ENCODE data around the gene FYTTD1. TPM values are rescaled to one million over a fixed set of nuclear protein-coding genes. Genes with fewer than 3 reads are reported as not detected.

The FYTTD1 gene
- total RNA-seq, 1 donor from 2014 or later, result 44.0 TPM

GRCh38 chr3:197749315-197749600, 425 bp upstream of the FYTTD1 start:
- intact Hi-C loops (cut with DNase I), result no loop called here
- no peaks in the 10 kb centered on the region for H3K9me3 ChIP-seq
- peaks cover 30% of the 10 kb centered on the region for H3K4me1 ChIP-seq

GRCh38 chr3:197750396-197750831, 731 bp downstream of the FYTTD1 start:
- Histone ChIP-seq H3K36me3 (no peaks in the 10 kb centered on the region), H3K4me1 (peaks cover 41% of the 10 kb centered on the region), H3K27me3 (no peaks in the 10 kb centered on the region), H3K4me3 (peak overlapping the region; percentile 83 to 93), H3K27ac (peak overlapping the region; percentile 98), H3K9me3 (no peaks in the 10 kb centered on the region)
- intact Hi-C loops (cut with DNase I), result no loop called here
- DNase-seq (ENCODE audit: extremely low spot score in 2 of 2), result no peak
- no peak for TF ChIP-seq POLR2AphosphoS5 (IDR thresholded peaks at IDR 0.05; ENCODE audit: insufficient read depth in 1 of 2, low read depth in 1 of 2)
- TF ChIP-seq CTCF (IDR thresholded peaks at IDR 0.05), result no peak
- TF ChIP-seq POLR2A (IDR thresholded peaks at IDR 0.05), result peak in 1 of 2 donors; percentile 41

More at GRCh38 chr3:197749315-197749600, 425 bp upstream of the FYTTD1 start:
- Histone ChIP-seq H3K27ac (peak overlapping the region; percentile 98), H3K27me3 (no peaks in the 10 kb centered on the region), H3K4me3 (peak overlapping the region; percentile 83 to 93), H3K36me3 (no peaks in the 10 kb centered on the region)
- no peak for DNase-seq (ENCODE audit: extremely low spot score in 2 of 2)
- TF ChIP-seq POLR2AphosphoS5 (IDR thresholded peaks at IDR 0.05; ENCODE audit: insufficient read depth in 1 of 2, low read depth in 1 of 2) (no peak), POLR2A (IDR thresholded peaks at IDR 0.05) (no peak), CTCF (IDR thresholded peaks at IDR 0.05) (no peak)

GRCh38 chr3:197750858-197751737, 1.4 kb downstream of the FYTTD1 start:
- intact Hi-C loops (cut with DNase I), result no loop called here
- TF ChIP-seq POLR2AphosphoS5 (IDR thresholded peaks at IDR 0.05; ENCODE audit: insufficient read depth in 1 of 2, low read depth in 1 of 2) (peak in 1 of 2 donors; percentile 79), CTCF (IDR thresholded peaks at IDR 0.05) (no peak), POLR2A (IDR thresholded peaks at IDR 0.05) (no peak)
- no peaks in the 10 kb centered on the region for H3K27me3 ChIP-seq
- no peaks in the 10 kb centered on the region for H3K9me3 ChIP-seq
- DNase-seq (ENCODE audit: extremely low spot score in 2 of 2), result no peak
- peak overlapping the region; percentile 83 to 93 for H3K4me3 ChIP-seq
- H3K27ac ChIP-seq, result peak overlapping the region; percentile 98
- H3K36me3 ChIP-seq, result no peaks in the 10 kb centered on the region
- peaks cover 44% of the 10 kb centered on the region for H3K4me1 ChIP-seq

GRCh38 chr3:197752107-197752506, 2.4 kb downstream of the FYTTD1 start:
- no peak for DNase-seq (ENCODE audit: extremely low spot score in 2 of 2)
- TF ChIP-seq CTCF (IDR thresholded peaks at IDR 0.05) (no peak), POLR2A (IDR thresholded peaks at IDR 0.05) (no peak), POLR2AphosphoS5 (IDR thresholded peaks at IDR 0.05; ENCODE audit: insufficient read depth in 1 of 2, low read depth in 1 of 2) (no peak)
- Histone ChIP-seq H3K4me1 (peaks cover 54% of the 10 kb centered on the region), H3K9me3 (no peaks in the 10 kb centered on the region), H3K27ac (peak overlapping the region; percentile 98), H3K27me3 (no peaks in the 10 kb centered on the region), H3K4me3 (peak overlapping the region in 1 of 2 donors; percentile 83), H3K36me3 (peaks cover 0 to under 1% of the 10 kb centered on the region in 2 donors)
- intact Hi-C loops (cut with DNase I), result no loop called here

- peaks cover 0 to 12% of the 10 kb centered on the region in 2 donors for H3K36me3 ChIP-seq
- H3K27me3 ChIP-seq, result no peaks in the 10 kb centered on the region
- H3K27ac ChIP-seq, result no peak overlapping the region
- no peak for TF ChIP-seq POLR2AphosphoS5 (IDR thresholded peaks at IDR 0.05; ENCODE audit: insufficient read depth in 1 of 2, low read depth in 1 of 2)
- no peak for TF ChIP-seq POLR2A (IDR thresholded peaks at IDR 0.05)
- no peak for TF ChIP-seq CTCF (IDR thresholded peaks at IDR 0.05)
- intact Hi-C loops (cut with DNase I), result no loop called here
- H3K4me3 ChIP-seq, result no peak overlapping the region
- peaks cover 54% of the 10 kb centered on the region for H3K4me1 ChIP-seq
- DNase-seq (ENCODE audit: extremely low spot score in 2 of 2), result no peak
- H3K9me3 ChIP-seq, result no peaks in the 10 kb centered on the region
These were observed 3.6 kb downstream of the FYTTD1 start for GRCh38 chr3:197753263-197753662.
